ENCODE data around the gene TAB2. TPM values are rescaled to one million over a fixed set of nuclear protein-coding genes. Genes with fewer than 3 reads are reported as not detected.
A peak's percentile ranks its signal among the peaks of the same experiment; 100 is the strongest.
"Not testable (repeated sequence)": the region's sequence is repeated elsewhere in the genome, so short reads cannot be mapped to it uniquely, and the experiment has no call there.

The TAB2 gene
- total and polyA plus RNA-seq, 8 donors: 49.3 to 103 (median 86.5) TPM

DNA sequence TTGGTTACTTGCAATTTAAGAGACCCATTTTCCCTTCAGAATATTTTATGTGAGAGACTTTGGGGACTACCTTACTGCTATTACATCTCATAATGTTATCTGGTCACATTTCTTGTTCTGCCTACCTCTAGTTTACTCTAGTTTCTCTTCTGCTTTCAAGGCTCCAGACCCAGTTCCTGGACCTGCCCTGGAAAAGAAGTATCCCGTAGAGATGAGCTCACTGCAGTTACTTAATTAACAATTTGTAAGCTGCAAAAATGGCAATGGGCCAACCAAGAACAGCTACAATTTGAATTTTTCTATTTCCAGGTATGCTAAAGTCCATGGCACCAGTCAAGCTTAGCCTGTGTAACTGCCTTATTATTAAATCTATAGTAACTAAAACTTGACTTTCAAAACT lies 25.0 kb downstream of the TAB2 start:
- no peak for ATAC-seq
- intact Hi-C loops (cut with DNase I): no loop called here
- Histone ChIP-seq H3K36me3 (no peaks in the 10 kb centered on the region), H3K4me3 (no peak overlapping the region), H3K27ac (peak overlapping the region in 1 of 2 donors; percentile 65), H3K27me3 (no peaks in the 10 kb centered on the region), H3K9me3 (no peaks in the 10 kb centered on the region), H3K4me1 (peaks cover 20 to 73% of the 10 kb centered on the region in 2 donors)
- no peak for DNase-seq
- TF ChIP-seq, protein P1, sequence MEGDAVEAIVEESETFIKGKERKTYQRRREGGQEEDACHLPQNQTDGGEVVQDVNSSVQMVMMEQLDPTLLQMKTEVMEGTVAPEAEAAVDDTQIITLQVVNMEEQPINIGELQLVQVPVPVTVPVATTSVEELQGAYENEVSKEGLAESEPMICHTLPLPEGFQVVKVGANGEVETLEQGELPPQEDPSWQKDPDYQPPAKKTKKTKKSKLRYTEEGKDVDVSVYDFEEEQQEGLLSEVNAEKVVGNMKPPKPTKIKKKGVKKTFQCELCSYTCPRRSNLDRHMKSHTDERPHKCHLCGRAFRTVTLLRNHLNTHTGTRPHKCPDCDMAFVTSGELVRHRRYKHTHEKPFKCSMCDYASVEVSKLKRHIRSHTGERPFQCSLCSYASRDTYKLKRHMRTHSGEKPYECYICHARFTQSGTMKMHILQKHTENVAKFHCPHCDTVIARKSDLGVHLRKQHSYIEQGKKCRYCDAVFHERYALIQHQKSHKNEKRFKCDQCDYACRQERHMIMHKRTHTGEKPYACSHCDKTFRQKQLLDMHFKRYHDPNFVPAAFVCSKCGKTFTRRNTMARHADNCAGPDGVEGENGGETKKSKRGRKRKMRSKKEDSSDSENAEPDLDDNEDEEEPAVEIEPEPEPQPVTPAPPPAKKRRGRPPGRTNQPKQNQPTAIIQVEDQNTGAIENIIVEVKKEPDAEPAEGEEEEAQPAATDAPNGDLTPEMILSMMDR (IDR thresholded peaks at IDR 0.05): no peak

DNA sequence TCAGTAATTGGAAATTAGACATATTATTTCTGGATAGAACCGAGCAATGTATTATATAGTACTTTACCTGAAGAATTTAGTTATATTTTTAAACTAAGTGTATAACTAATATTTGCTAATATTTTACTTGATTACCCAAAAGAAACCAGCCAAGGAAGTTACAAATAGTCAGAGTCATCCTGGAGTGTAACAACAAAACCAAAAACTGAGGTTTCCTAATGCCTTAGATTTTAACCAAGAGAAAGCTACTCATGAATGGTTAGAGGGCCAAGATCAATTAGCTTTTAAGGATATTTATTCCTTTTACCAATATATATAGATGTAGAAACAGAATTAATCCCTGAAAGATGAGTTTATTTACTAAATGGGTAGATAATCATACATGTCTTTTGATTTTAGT lies 26.0 kb downstream of the TAB2 start:
- TF ChIP-seq, protein P1 (IDR thresholded peaks at IDR 0.05): no peak
- H3K36me3 ChIP-seq: no peaks in the 10 kb centered on the region
- peak overlapping the region in 1 of 2 donors; percentile 65 for H3K27ac ChIP-seq
- ATAC-seq: no peak
- no peaks in the 10 kb centered on the region for H3K9me3 ChIP-seq
- no peak for DNase-seq
- peaks cover 20 to 64% of the 10 kb centered on the region in 2 donors for H3K4me1 ChIP-seq
- intact Hi-C loops (cut with DNase I): no loop called here
- H3K4me3 ChIP-seq: no peak overlapping the region
- no peaks in the 10 kb centered on the region for H3K27me3 ChIP-seq

DNA sequence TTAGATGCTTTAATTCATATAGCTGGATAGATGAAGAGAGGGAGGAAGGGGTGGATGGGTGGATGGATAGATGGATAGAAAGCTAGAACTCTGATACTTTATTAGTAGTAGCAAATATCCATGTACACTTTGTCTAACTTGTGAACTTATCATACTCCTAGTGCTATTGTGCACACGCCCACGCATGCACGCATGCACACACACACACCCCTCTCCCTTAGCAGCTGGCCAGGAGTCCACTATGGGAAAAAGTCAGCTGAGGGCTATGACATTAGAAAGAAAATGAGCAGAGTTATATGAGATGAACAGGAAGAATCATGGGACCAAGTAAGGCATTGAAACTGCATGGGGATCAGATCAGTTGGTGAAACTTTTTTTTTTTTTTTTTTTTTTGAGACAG lies 28.6 kb downstream of the TAB2 start:
- TF ChIP-seq, protein P1 (IDR thresholded peaks at IDR 0.05): no peak
- intact Hi-C loops (cut with DNase I): no loop called here
- no peaks in the 10 kb centered on the region for H3K36me3 ChIP-seq
- ATAC-seq (no peak), DNase-seq (no peak)
- no peak overlapping the region for H3K4me3 ChIP-seq
- no peaks in the 10 kb centered on the region for H3K9me3 ChIP-seq
- H3K27ac ChIP-seq: no peak overlapping the region
- no peaks in the 10 kb centered on the region for H3K27me3 ChIP-seq
- H3K4me1 ChIP-seq: peaks cover 15 to 43% of the 10 kb centered on the region in 2 donors

DNA sequence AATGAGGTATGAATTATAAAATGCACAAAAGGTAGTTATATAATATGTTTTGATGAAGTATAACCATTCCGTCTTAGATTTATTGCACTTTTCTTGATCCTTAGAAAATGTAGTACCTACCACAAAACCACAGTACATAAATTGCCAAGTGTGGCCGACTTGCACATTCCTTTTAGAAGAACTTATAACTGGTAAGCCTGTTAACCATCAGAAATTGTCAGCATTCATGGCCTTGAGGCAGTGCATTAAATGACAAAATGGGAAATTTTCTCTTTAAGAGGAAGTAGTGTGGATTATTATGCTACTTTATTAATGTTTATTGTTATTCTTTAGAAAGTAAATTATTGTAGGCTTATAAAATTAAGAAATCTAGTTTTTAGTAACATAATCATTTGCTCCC lies 29.6 kb downstream of the TAB2 start:
- H3K27me3 ChIP-seq: no peaks in the 10 kb centered on the region
- no peak for ATAC-seq
- peaks cover 10 to 36% of the 10 kb centered on the region in 2 donors for H3K4me1 ChIP-seq
- TF ChIP-seq, protein P1 (IDR thresholded peaks at IDR 0.05): no peak
- no peak overlapping the region for H3K27ac ChIP-seq
- H3K36me3 ChIP-seq: no peaks in the 10 kb centered on the region
- H3K9me3 ChIP-seq: no peaks in the 10 kb centered on the region
- intact Hi-C loops (cut with DNase I): no loop called here
- no peak overlapping the region for H3K4me3 ChIP-seq
- DNase-seq: no peak

DNA sequence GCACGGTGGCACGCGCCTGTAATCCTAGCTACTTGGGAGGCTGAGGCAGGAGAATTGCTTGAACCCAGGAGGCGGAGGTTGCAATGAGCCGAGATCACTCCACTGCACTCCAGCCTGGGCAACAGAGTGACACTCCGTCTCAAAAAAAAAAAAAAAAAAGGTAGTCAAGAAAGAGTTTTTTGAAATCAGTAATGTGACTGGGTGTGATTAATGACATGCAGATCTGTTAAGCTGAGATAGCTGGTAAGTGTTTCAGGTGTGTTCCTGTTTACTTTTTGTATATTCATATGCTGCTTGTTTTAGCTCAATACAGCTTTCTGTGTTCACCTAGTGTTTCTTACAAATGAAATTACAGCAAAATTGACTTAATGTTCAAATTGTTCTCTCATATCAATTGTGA lies 31.8 kb downstream of the TAB2 start:
- H3K27ac ChIP-seq; H3K4me3 ChIP-seq; H3K9me3 ChIP-seq; ATAC-seq; DNase-seq; H3K27me3 ChIP-seq; H3K36me3 ChIP-seq; intact Hi-C loops (cut with DNase I): not testable (repeated sequence)
- H3K4me1 ChIP-seq: peaks cover 0 to 18% of the 10 kb centered on the region in 2 donors

DNA sequence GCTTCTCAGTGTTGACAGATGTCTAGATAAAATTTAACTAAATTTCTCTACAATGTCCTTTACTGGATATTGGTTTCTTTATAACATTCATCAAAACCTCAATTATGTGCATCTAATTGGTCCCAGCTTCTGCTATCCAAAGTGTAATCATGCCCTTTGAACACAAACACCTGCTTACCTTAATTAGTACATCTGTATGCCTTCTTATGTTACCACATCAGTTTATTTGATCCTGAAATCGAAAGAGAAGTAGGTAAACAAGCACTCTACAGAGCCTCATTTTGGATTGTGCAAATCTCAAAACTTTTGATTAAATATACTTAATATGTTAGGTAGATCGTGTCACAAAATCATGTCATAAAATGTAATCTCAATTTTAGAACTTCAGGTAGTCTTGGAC lies 36.5 kb downstream of the TAB2 start:
- DNase-seq (no peak), ATAC-seq (no peak)
- Histone ChIP-seq H3K4me1 (peaks cover 0 to 18% of the 10 kb centered on the region in 2 donors), H3K27ac (no peak overlapping the region), H3K4me3 (no peak overlapping the region), H3K27me3 (no peaks in the 10 kb centered on the region), H3K9me3 (no peaks in the 10 kb centered on the region), H3K36me3 (no peaks in the 10 kb centered on the region)
- TF ChIP-seq, protein P1 (IDR thresholded peaks at IDR 0.05): no peak
- intact Hi-C loops (cut with DNase I): no loop called here

Measured in left lung (tissue), 10 donors.